Activated T-helper 9 cell treated with anti-CD3 and anti-CD28 coated beads, Interleukin-2, amount 50 U/mL, for 16 hours (primary cell): ENCODE data around the gene ZMYM1.
A peak's percentile ranks its signal among the peaks of the same experiment; 100 is the strongest.
"Not testable (repeated sequence)": the region's sequence is repeated elsewhere in the genome, so short reads cannot be mapped to it uniquely, and the experiment has no call there.

Experiments
- DNase-seq: peaks from one replicate; pipeline ENCODE4 v3.0.0-alpha.2; 2020; ENCODE audit warnings: low read depth

ZMYM1 gene

GRCh38 chr1:35079003-35079930 is at the start of gene ZMYM1:
Gene ZMYM1 (plus strand): TSS chr1:35079385. CDS start chr1:35093988, 14,603 bp downstream.
- DNase-seq, result peak; percentile 82

- DNase-seq, result no peak
Observed at GRCh38 chr1:35029761-35030160, 49.4 kb upstream of the ZMYM1 start.

- no peak for DNase-seq
Observed at GRCh38 chr1:35030338-35030737, 48.8 kb upstream of the ZMYM1 start.

GRCh38 chr1:35030756-35031446 is 48.3 kb upstream of the ZMYM1 start:
- DNase-seq, result peak; percentile 14

GRCh38 chr1:35032384-35032739 is 46.8 kb upstream of the ZMYM1 start:
- DNase-seq, result no peak

GRCh38 chr1:35033346-35033745 is 45.8 kb upstream of the ZMYM1 start:
- DNase-seq, result no peak

GRCh38 chr1:35036621-35037020 is 42.6 kb upstream of the ZMYM1 start:
- no peak for DNase-seq

- no peak for DNase-seq
Observed at GRCh38 chr1:35037206-35037605, 42.0 kb upstream of the ZMYM1 start.

GRCh38 chr1:35038723-35039122 is 40.5 kb upstream of the ZMYM1 start:
- DNase-seq, result no peak

- no peak for DNase-seq
Observed at GRCh38 chr1:35043498-35043897, 35.7 kb upstream of the ZMYM1 start.

- no peak for DNase-seq
Observed at GRCh38 chr1:35044431-35044830, 34.8 kb upstream of the ZMYM1 start.

GRCh38 chr1:35046730-35047129 is 32.5 kb upstream of the ZMYM1 start:
- DNase-seq, result no peak

GRCh38 chr1:35047188-35047858 is 31.9 kb upstream of the ZMYM1 start:
- no peak for DNase-seq

GRCh38 chr1:35049116-35049515 is 30.1 kb upstream of the ZMYM1 start:
- DNase-seq, result no peak

GRCh38 chr1:35053433-35053832 is 25.8 kb upstream of the ZMYM1 start:
- DNase-seq, result no peak

- DNase-seq, result not testable (repeated sequence)
Observed at GRCh38 chr1:35054282-35054681, 24.9 kb upstream of the ZMYM1 start.

- not testable (repeated sequence) for DNase-seq
Observed at GRCh38 chr1:35058321-35058720, 20.9 kb upstream of the ZMYM1 start.

GRCh38 chr1:35058988-35059387 is 20.2 kb upstream of the ZMYM1 start:
- no peak for DNase-seq

GRCh38 chr1:35062518-35063196 is 16.5 kb upstream of the ZMYM1 start:
- DNase-seq, result no peak

- DNase-seq, result no peak
Observed at GRCh38 chr1:35064265-35064664, 14.9 kb upstream of the ZMYM1 start.

GRCh38 chr1:35069746-35070145 is 9.4 kb upstream of the ZMYM1 start:
- no peak for DNase-seq

GRCh38 chr1:35073265-35073811 is 5.8 kb upstream of the ZMYM1 start:
- no peak for DNase-seq
